ENCODE results near the gene TLR7.

TLR7 gene

DNA sequence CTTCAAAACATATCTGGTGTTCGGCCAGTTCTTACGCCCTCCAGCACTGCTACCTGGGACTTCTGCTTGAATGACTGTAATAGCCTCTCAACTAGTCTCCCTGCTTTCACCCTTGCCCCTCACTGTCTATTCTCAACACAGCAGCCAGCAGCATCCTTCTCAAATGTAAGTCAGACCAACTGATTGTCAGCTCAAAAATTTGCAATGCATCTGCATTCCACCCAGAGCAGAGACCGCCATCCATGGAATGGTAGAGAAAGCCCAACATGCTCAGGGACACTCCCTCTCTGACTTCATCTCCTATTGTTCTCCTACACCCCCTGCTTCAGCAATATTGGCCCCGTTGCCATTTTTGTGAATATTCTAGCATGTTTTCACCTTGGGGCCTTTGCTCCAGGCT is 5.9 kb downstream of the TLR7 start:
- TF ChIP-seq, protein P1, sequence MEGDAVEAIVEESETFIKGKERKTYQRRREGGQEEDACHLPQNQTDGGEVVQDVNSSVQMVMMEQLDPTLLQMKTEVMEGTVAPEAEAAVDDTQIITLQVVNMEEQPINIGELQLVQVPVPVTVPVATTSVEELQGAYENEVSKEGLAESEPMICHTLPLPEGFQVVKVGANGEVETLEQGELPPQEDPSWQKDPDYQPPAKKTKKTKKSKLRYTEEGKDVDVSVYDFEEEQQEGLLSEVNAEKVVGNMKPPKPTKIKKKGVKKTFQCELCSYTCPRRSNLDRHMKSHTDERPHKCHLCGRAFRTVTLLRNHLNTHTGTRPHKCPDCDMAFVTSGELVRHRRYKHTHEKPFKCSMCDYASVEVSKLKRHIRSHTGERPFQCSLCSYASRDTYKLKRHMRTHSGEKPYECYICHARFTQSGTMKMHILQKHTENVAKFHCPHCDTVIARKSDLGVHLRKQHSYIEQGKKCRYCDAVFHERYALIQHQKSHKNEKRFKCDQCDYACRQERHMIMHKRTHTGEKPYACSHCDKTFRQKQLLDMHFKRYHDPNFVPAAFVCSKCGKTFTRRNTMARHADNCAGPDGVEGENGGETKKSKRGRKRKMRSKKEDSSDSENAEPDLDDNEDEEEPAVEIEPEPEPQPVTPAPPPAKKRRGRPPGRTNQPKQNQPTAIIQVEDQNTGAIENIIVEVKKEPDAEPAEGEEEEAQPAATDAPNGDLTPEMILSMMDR (IDR thresholded peaks at IDR 0.05; ENCODE audit: low read length, missing control alignments) = no peak
- DNase-seq (ENCODE audit: low read depth) = no peak
- H3K4me3 ChIP-seq (replicated peaks; ENCODE audit: low read depth, low read length) = no peak overlapping the region

DNA sequence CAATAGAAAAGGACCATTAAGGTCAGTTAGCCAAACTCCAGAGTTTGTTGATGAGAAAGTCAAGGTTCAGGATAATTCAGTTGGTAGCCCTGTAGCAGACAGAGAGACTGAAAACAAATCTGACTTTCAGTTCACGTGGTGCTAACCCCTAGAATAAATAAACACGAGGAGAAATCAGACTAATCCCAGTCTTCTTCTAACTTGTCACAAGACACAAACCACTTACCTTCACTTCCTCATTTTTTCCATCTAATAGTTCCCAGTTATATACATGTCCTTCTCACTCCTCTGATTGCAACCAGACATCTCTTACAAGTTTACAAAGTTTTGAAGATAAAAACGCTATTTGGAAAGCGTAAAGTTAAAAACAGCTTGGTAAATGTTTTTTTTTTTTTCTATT is 7.7 kb downstream of the TLR7 start:
- TF ChIP-seq, protein P1 (IDR thresholded peaks at IDR 0.05; ENCODE audit: low read length, missing control alignments) = no peak
- H3K4me3 ChIP-seq (replicated peaks; ENCODE audit: low read depth, low read length) = no peak overlapping the region
- DNase-seq (ENCODE audit: low read depth) = no peak

DNA sequence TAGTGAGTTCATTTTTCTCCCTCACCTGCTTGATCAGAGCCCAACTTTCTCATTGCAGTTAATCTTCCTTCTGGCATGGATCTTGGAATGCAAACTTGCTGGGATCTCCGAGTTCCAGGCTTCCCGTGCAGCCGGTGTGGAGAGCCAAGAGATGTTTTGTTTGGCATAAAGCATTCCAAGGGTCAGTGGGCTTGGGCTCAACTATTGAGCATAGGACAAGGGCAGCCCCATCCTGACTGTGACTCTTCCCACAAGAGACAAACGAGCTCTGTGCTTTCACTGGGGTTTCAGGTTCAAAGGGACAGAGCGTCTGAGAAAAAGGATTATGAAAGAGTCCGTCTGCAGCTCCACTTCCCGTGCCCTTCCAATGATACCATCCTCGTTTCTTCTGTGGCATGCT is 10.5 kb downstream of the TLR7 start:
- TF ChIP-seq, protein P1 (IDR thresholded peaks at IDR 0.05; ENCODE audit: low read length, missing control alignments) = no peak
- H3K4me3 ChIP-seq (replicated peaks; ENCODE audit: low read depth, low read length) = no peak overlapping the region
- DNase-seq (ENCODE audit: low read depth) = no peak

DNA sequence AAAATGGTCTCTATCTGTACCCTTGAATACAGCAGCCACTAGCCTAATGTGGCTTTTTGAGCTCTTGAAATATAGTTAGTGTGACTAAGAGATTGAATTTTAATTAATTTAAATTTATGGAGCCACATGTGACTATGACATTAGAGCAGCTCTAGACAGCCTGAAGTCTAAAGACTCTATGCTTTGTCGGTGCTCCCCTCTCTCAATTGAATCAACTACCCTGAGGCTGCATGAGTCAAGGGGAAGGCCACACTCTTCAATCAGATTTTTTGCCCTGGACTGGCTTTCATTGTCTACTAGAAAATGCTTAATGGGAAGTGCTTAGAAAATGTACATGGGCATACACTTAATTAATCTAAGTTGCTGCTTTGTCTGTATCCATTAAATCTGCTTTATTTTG is 11.7 kb downstream of the TLR7 start:
- H3K4me3 ChIP-seq (replicated peaks; ENCODE audit: low read depth, low read length) = no peak overlapping the region
- no peak for DNase-seq (ENCODE audit: low read depth)
- TF ChIP-seq, protein P1 (IDR thresholded peaks at IDR 0.05; ENCODE audit: low read length, missing control alignments) = no peak

DNA sequence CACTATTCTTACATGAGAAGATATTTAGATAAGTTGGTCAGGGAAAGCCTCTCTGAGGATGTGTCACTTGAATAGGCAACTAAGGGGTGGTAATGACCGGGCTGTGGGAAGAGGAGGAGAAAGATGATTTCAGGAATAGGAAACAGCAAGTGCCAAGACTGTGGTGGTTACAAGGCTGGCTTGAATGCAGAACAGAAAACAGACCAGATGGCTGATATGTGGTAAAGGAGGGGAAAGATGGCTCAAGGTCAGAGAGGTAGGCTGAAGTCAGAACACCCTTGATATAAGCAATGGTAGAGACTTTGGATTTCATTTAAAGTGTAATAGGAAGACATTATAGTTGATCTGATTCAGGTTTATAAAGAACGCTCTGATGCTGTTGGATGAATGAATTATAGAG is 15.0 kb downstream of the TLR7 start:
- DNase-seq (ENCODE audit: low read depth) = no peak
- H3K4me3 ChIP-seq (replicated peaks; ENCODE audit: low read depth, low read length) = no peak overlapping the region
- TF ChIP-seq, protein P1 (IDR thresholded peaks at IDR 0.05; ENCODE audit: low read length, missing control alignments) = no peak

DNA sequence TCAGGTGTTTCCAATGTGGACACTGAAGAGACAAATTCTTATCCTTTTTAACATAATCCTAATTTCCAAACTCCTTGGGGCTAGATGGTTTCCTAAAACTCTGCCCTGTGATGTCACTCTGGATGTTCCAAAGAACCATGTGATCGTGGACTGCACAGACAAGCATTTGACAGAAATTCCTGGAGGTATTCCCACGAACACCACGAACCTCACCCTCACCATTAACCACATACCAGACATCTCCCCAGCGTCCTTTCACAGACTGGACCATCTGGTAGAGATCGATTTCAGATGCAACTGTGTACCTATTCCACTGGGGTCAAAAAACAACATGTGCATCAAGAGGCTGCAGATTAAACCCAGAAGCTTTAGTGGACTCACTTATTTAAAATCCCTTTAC is 18.6 kb downstream of the TLR7 start:
- DNase-seq (ENCODE audit: low read depth) = no peak
- TF ChIP-seq, protein P1 (IDR thresholded peaks at IDR 0.05; ENCODE audit: low read length, missing control alignments) = no peak
- H3K4me3 ChIP-seq (replicated peaks; ENCODE audit: low read depth, low read length) = no peak overlapping the region

DNA sequence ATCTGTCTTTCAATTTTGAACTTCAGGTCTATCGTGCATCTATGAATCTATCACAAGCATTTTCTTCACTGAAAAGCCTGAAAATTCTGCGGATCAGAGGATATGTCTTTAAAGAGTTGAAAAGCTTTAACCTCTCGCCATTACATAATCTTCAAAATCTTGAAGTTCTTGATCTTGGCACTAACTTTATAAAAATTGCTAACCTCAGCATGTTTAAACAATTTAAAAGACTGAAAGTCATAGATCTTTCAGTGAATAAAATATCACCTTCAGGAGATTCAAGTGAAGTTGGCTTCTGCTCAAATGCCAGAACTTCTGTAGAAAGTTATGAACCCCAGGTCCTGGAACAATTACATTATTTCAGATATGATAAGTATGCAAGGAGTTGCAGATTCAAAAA is 19.7 kb downstream of the TLR7 start:
- H3K4me3 ChIP-seq (replicated peaks; ENCODE audit: low read depth, low read length) = no peak overlapping the region
- TF ChIP-seq, protein P1 (IDR thresholded peaks at IDR 0.05; ENCODE audit: low read length, missing control alignments) = no peak
- DNase-seq (ENCODE audit: low read depth) = no peak

All from fibroblast of pulmonary artery (primary cell).